ENCODE measurements around the gene AMBRA1. TPM values are rescaled to one million over a fixed set of nuclear protein-coding genes. Genes with fewer than 3 reads are reported as not detected.
A peak's percentile ranks its signal among the peaks of the same experiment; 100 is the strongest.

The AMBRA1 gene
- total RNA-seq, 1 donor from 2014 or later, result 29.4 TPM

GRCh38 chr11:46492532-46492931 lies 101.3 kb downstream of the AMBRA1 start:
- Mint-ChIP-seq H3K4me1 (ENCODE audit: low read depth, unreplicated experiment) (peaks cover 20% of the 10 kb centered on the region), H3K4me3 (ENCODE audit: unreplicated experiment) (no peak overlapping the region), H3K9me3 (ENCODE audit: unreplicated experiment) (no peaks in the 10 kb centered on the region), H3K36me3 (ENCODE audit: low read depth, unreplicated experiment) (peaks cover 2% of the 10 kb centered on the region), H3K27ac (ENCODE audit: unreplicated experiment) (peak overlapping the region; percentile 23), H3K27me3 (ENCODE audit: low read depth, unreplicated experiment) (no peaks in the 10 kb centered on the region)
- Histone ChIP-seq H4K20me1 (ENCODE audit: insufficient read depth, low read length) (peaks cover 38% of the 10 kb centered on the region), H3K4me1 (ENCODE audit: insufficient read depth, low read length) (peaks cover 6% of the 10 kb centered on the region), H3K27ac (ENCODE audit: low read depth, low read length) (no peak overlapping the region), H3K9me3 (ENCODE audit: insufficient read depth, low read depth, low read length) (no peaks in the 10 kb centered on the region), H3K79me2 (ENCODE audit: insufficient read depth, low read length) (no peaks in the 10 kb centered on the region), H3K4me2 (ENCODE audit: low read length) (no peak overlapping the region), H3K9ac (ENCODE audit: low read length) (no peak overlapping the region), H3K4me3 (ENCODE audit: insufficient read depth, low read depth, low read length) (no peak overlapping the region), H3K36me3 (ENCODE audit: insufficient read depth, low read length) (peaks cover 3% of the 10 kb centered on the region), H2AFZ (ENCODE audit: low read depth, low read length) (no peak overlapping the region), H3K27me3 (ENCODE audit: insufficient read depth, low read length) (no peaks in the 10 kb centered on the region)
- TF ChIP-seq CTCF (IDR thresholded peaks at IDR 0.05; ENCODE audit: insufficient read depth, low read depth, low read length), result no peak
- no peak for TF ChIP-seq EZH2 (IDR thresholded peaks at IDR 0.05; ENCODE audit: insufficient read depth, low read length)
- DNase-seq (ENCODE audit: low read depth) (no peak), FAIRE-seq (no peak)

- H3K27me3 Mint-ChIP-seq (ENCODE audit: low read depth, unreplicated experiment), result no peaks in the 10 kb centered on the region
- H3K4me1 ChIP-seq (ENCODE audit: insufficient read depth, low read length), result peaks cover 6% of the 10 kb centered on the region
- H3K4me2 ChIP-seq (ENCODE audit: low read length), result no peak overlapping the region
- H3K4me3 ChIP-seq (ENCODE audit: insufficient read depth, low read depth, low read length), result no peak overlapping the region
- no peak for FAIRE-seq
- TF ChIP-seq EZH2 (IDR thresholded peaks at IDR 0.05; ENCODE audit: insufficient read depth, low read length), result no peak
- peaks cover 20% of the 10 kb centered on the region for H3K4me1 Mint-ChIP-seq (ENCODE audit: low read depth, unreplicated experiment)
- no peak for DNase-seq (ENCODE audit: low read depth)
- no peaks in the 10 kb centered on the region for H3K9me3 Mint-ChIP-seq (ENCODE audit: unreplicated experiment)
- H3K27me3 ChIP-seq (ENCODE audit: insufficient read depth, low read length), result no peaks in the 10 kb centered on the region
- H3K79me2 ChIP-seq (ENCODE audit: insufficient read depth, low read length), result no peaks in the 10 kb centered on the region
- peak overlapping the region; percentile 69 for H3K27ac Mint-ChIP-seq (ENCODE audit: unreplicated experiment)
- peaks cover 2% of the 10 kb centered on the region for H3K36me3 Mint-ChIP-seq (ENCODE audit: low read depth, unreplicated experiment)
- H3K27ac ChIP-seq (ENCODE audit: low read depth, low read length), result no peak overlapping the region
- no peak overlapping the region for H2AFZ ChIP-seq (ENCODE audit: low read depth, low read length)
- H4K20me1 ChIP-seq (ENCODE audit: insufficient read depth, low read length), result peaks cover 34% of the 10 kb centered on the region
- no peaks in the 10 kb centered on the region for H3K9me3 ChIP-seq (ENCODE audit: insufficient read depth, low read depth, low read length)
- H3K36me3 ChIP-seq (ENCODE audit: insufficient read depth, low read length), result peaks cover 3% of the 10 kb centered on the region
- no peak overlapping the region for H3K4me3 Mint-ChIP-seq (ENCODE audit: unreplicated experiment)
- no peak overlapping the region for H3K9ac ChIP-seq (ENCODE audit: low read length)
These were observed 102.0 kb downstream of the AMBRA1 start for GRCh38 chr11:46491661-46492330.

GRCh38 chr11:46490666-46491065 lies 103.2 kb downstream of the AMBRA1 start:
- Mint-ChIP-seq H3K27me3 (ENCODE audit: low read depth, unreplicated experiment) (no peaks in the 10 kb centered on the region), H3K4me1 (ENCODE audit: low read depth, unreplicated experiment) (peaks cover 20% of the 10 kb centered on the region), H3K27ac (ENCODE audit: unreplicated experiment) (no peak overlapping the region), H3K36me3 (ENCODE audit: low read depth, unreplicated experiment) (peaks cover 2% of the 10 kb centered on the region), H3K4me3 (ENCODE audit: unreplicated experiment) (no peak overlapping the region), H3K9me3 (ENCODE audit: unreplicated experiment) (no peaks in the 10 kb centered on the region)
- Histone ChIP-seq H3K79me2 (ENCODE audit: insufficient read depth, low read length) (no peaks in the 10 kb centered on the region), H4K20me1 (ENCODE audit: insufficient read depth, low read length) (peaks cover 36% of the 10 kb centered on the region), H3K9me3 (ENCODE audit: insufficient read depth, low read depth, low read length) (no peaks in the 10 kb centered on the region), H2AFZ (ENCODE audit: low read depth, low read length) (no peak overlapping the region), H3K36me3 (ENCODE audit: insufficient read depth, low read length) (peaks cover 3% of the 10 kb centered on the region), H3K4me2 (ENCODE audit: low read length) (no peak overlapping the region), H3K27ac (ENCODE audit: low read depth, low read length) (no peak overlapping the region), H3K27me3 (ENCODE audit: insufficient read depth, low read length) (no peaks in the 10 kb centered on the region), H3K4me3 (ENCODE audit: insufficient read depth, low read depth, low read length) (no peak overlapping the region), H3K9ac (ENCODE audit: low read length) (no peak overlapping the region), H3K4me1 (ENCODE audit: insufficient read depth, low read length) (peaks cover 6% of the 10 kb centered on the region)
- FAIRE-seq (no peak), DNase-seq (ENCODE audit: low read depth) (peak; percentile 48)
- TF ChIP-seq EZH2 (IDR thresholded peaks at IDR 0.05; ENCODE audit: insufficient read depth, low read length) (no peak), CTCF (IDR thresholded peaks at IDR 0.05; ENCODE audit: insufficient read depth, low read depth, low read length) (no peak)
